K562 (cell line): Measurements from ENCODE around the gene TMEM168. TPM values are rescaled to one million over a fixed set of nuclear protein-coding genes. Genes with fewer than 3 reads are reported as not detected.

Experiments
- ATAC-seq: fragments of 200-7000 bp; cut with Tn5 transposase; 3 replicates; pipeline ENCODE4 v1.9.1; 2020; ENCODE audit warnings: moderate library complexity
- BruUV-seq: library from RNA; stranded (reverse); fragments of 400-500 nt; replicated peaks from 2 replicates; lab custom pipeline; 2021; lab: Mats Ljungman, UMichigan
- CTCF ChIA-PET: fragments of 300-600 bp; formaldehyde crosslinking; extraction: SDS; loops from one replicate; lab custom pipeline; 2021; ENCODE audit warnings: low intra/inter-chr PET ratio; lab: Yijun Ruan, JAX
- POLR2A ChIA-PET: fragments of 300-600, 350-650 bp; sonication (Branson Sonifier 250); formaldehyde crosslinking; extraction: SDS; loops from one replicate; lab custom pipeline; 2021; ENCODE audit warnings: antibody characterized with exemption, inconsistent platforms; lab: Yijun Ruan, JAX
- DNase-seq, 4 experiments: peaks; one replicate each; pipeline versions ENCODE4 v3.0.0 to v3.0.0-alpha.2; 2011 to 2018; ENCODE audit warnings: low spot score in 3 of 4, mixed read lengths in 3 of 4; ENCODE audit errors: extremely low read depth in 1 of 4
- FAIRE-seq: peaks from 2 replicates; lab custom pipeline; 2011; peaks lifted over from hg19 to GRCh38; lab: Jason Lieb, UNC
- H2AFZ ChIP-seq: 2 replicates; pipeline ENCODE4 v1.6.0; 2011; ENCODE audit warnings: low read depth, low read length, control low read depth, inconsistent platforms
- H3K27ac ChIP-seq: fragments of 200-600 bp; 3 replicates; pipeline ENCODE4 v1.8.0; 2011; ENCODE audit warnings: low read depth, mild to moderate bottlenecking, control low read depth, inconsistent platforms, low read length, moderate library complexity, mixed read lengths; ENCODE audit errors: extremely low read depth
- H3K27me3 ChIP-seq, 2 experiments: fragments of 300-600 bp in 1 of 2; 2 replicates in 1 of 2; 3 replicates in 1 of 2; pipeline versions ENCODE4 v1.6.0 to v1.8.0; 2011; ENCODE audit warnings: inconsistent platforms in 2 of 2, low read length in 2 of 2, mild to moderate bottlenecking in 1 of 2, mixed read lengths in 1 of 2, moderate library complexity in 1 of 2; ENCODE audit not compliant: control insufficient read depth in 2 of 2, insufficient read depth in 2 of 2
- H3K36me3 ChIP-seq: fragments of 300-600 bp; 3 replicates; pipeline ENCODE4 v1.8.0; 2011; ENCODE audit warnings: mild to moderate bottlenecking, low read length, inconsistent platforms; ENCODE audit not compliant: control insufficient read depth, insufficient read depth
- H3K4me1 ChIP-seq, 2 experiments: fragments of 200-600 bp in 1 of 2; replicated peaks in 1 of 2; 2 replicates in 1 of 2; 3 replicates in 1 of 2; pipeline versions ENCODE4 v1.5.1 to v1.8.0; 2011; ENCODE audit warnings: inconsistent platforms in 2 of 2, low read length in 2 of 2, mild to moderate bottlenecking in 1 of 2, mixed read lengths in 1 of 2, moderate library complexity in 1 of 2; ENCODE audit not compliant: control insufficient read depth in 2 of 2, insufficient read depth in 2 of 2
- H3K4me2 ChIP-seq: 2 replicates; pipeline ENCODE4 v1.6.1; 2011; ENCODE audit warnings: low read length, control low read depth, inconsistent platforms, mixed read lengths; ENCODE audit not compliant: insufficient read depth
- H3K4me3 ChIP-seq: fragments of 200-600 bp; sonication (generic), shearing (Covaris generic); 2 replicates; pipeline ENCODE4 v1.5.1; 2016; ENCODE audit warnings: control low read depth, inconsistent platforms
- H3K79me2 ChIP-seq: fragments of 200-600 bp; 3 replicates; pipeline ENCODE4 v1.8.0; 2011; ENCODE audit warnings: low read length, inconsistent platforms; ENCODE audit not compliant: control insufficient read depth, insufficient read depth
- H3K9ac ChIP-seq, 2 experiments: 2 replicates each; pipeline versions ENCODE4 v1.6.0 to v1.6.1; 2011; ENCODE audit warnings: low read depth in 2 of 2, low read length in 2 of 2, control low read depth in 1 of 2, inconsistent platforms in 1 of 2, mild to moderate bottlenecking in 1 of 2, mixed read lengths in 1 of 2; ENCODE audit not compliant: insufficient read depth in 1 of 2
- H3K9me1 ChIP-seq: one replicate; pipeline ENCODE4 v1.6.0; 2011; ENCODE audit warnings: inconsistent platforms, mild to moderate bottlenecking, low read length, moderate library complexity; ENCODE audit not compliant: control insufficient read depth, insufficient read depth
- H3K9me3 ChIP-seq: replicated peaks from 2 replicates; pipeline ENCODE4 v1.5.1; 2011; ENCODE audit warnings: low read depth, low read length, inconsistent platforms; ENCODE audit not compliant: control insufficient read depth, insufficient read depth
- H4K20me1 ChIP-seq: replicated peaks from 2 replicates; pipeline ENCODE4 v1.6.1; 2011; ENCODE audit warnings: low read length, inconsistent platforms, mixed read lengths; ENCODE audit not compliant: control insufficient read depth, insufficient read depth
- CBX3 ChIP-seq, 2 experiments: IDR thresholded peaks; 1 replicate in 1 of 2; 2 replicates in 1 of 2; pipeline ENCODE4 v1.6.1; 2012; ENCODE audit warnings: inconsistent platforms in 2 of 2, low read length in 2 of 2, borderline replicate concordance in 1 of 2, control low read depth in 1 of 2
- CC2D1A ChIP-seq: fragments of 450-650 bp; IDR thresholded peaks from 2 replicates; pipeline ENCODE4 v1.6.1; 2017; ENCODE audit warnings: mild to moderate bottlenecking
- GATAD2B ChIP-seq: fragments of 450-650 bp; IDR thresholded peaks from 2 replicates; pipeline ENCODE4 v1.6.1; 2017; ENCODE audit warnings: mild to moderate bottlenecking, borderline replicate concordance
- HIVEP1 ChIP-seq: fragments of 250-450 bp; sonication (Bioruptor Pico); IDR thresholded peaks from 2 replicates; pipeline ENCODE4 v1.4.0; 2020; ENCODE audit warnings: mild to moderate bottlenecking
- POLR2AphosphoS5 ChIP-seq: IDR thresholded peaks from 2 replicates; pipeline ENCODE4 v1.6.1; 2011; ENCODE audit warnings: mild to moderate bottlenecking, low read depth, low read length, moderate library complexity; ENCODE audit not compliant: control insufficient read depth, insufficient read depth
- SREBF2 ChIP-seq: sonication (generic); formaldehyde crosslinking; IDR thresholded peaks from 2 replicates; pipeline ENCODE4 v1.4.0; 2020; ENCODE audit warnings: mild to moderate bottlenecking, missing genetic modification reagents
- XRCC4 ChIP-seq: IDR thresholded peaks from one replicate; pipeline ENCODE4 v1.6.1; 2011; ENCODE audit not compliant: insufficient read depth, insufficient read length; ENCODE audit errors: extremely low read depth
- in situ Hi-C: fragments of 300-500 bp; cut with MboI; formaldehyde crosslinking; loops from 4 replicates; pipeline ENCODE4 v1.15.0; 2018; ENCODE audit warnings: inconsistent platforms, mixed read lengths
- intact Hi-C: fragments of 100-400 bp; cut with micrococcal nuclease; formaldehyde crosslinking; loops from 2 replicates; pipeline ENCODE4 v1.14.2; 2022
- polyA plus RNA-seq, 8 experiments: library from polyadenylated mRNA; depleted of rRNA in 4 of 8; stranded (reverse) in 5 of 8; unstranded in 3 of 8; fragments of >200 nt; fragmentation: Nextera tagmentation in 2 of 8; fragmentation: Illumina TruSeq in 1 of 8; extraction: Ambion mirVana in 2 of 8; extraction: Trizol in 1 of 8; gene quantifications; 2 replicates each; pipeline versions ENCODE4 v1.2.1 to v1.2.3, GENCODE V29; 2011 to 2014; ENCODE audit warnings: inconsistent platforms in 1 of 8, missing spikeins in 1 of 8
- total RNA-seq, 7 experiments: library from RNA; depleted of rRNA in 6 of 7; stranded (reverse); fragments of >200 nt in 6 of 7; fragmentation: Illumina TruSeq in 2 of 7; extraction: Trizol in 2 of 7; gene quantifications; 2 replicates each; pipeline versions ENCODE4 v1.2.1 to v1.2.3, GENCODE V29; 2011 to 2021; ENCODE audit warnings: low replicate concordance in 1 of 7
- TF ChIP-seq, protein P1 (sequence below): fragments of 250-450 bp; sonication (Bioruptor Pico); IDR thresholded peaks from 2 replicates; pipeline ENCODE4 v1.8.0; 2021; ENCODE audit warnings: borderline replicate concordance, mild to moderate bottlenecking, moderate library complexity; ENCODE audit not compliant: poor library complexity, severe bottlenecking
- TF ChIP-seq, protein P2 (sequence below): fragments of 450-650 bp; formaldehyde crosslinking; IDR thresholded peaks from 2 replicates; pipeline ENCODE4 v1.4.0; 2020; ENCODE audit warnings: mild to moderate bottlenecking, moderate library complexity
- TF ChIP-seq, protein P3 (sequence below): IDR thresholded peaks from 2 replicates; pipeline ENCODE4 v1.6.1; 2011; ENCODE audit warnings: borderline replicate concordance, low read depth, mild to moderate bottlenecking, moderate library complexity, low read length; ENCODE audit not compliant: insufficient read depth, poor library complexity, severe bottlenecking
- TF ChIP-seq, protein P4 (sequence below): IDR thresholded peaks from 3 replicates; pipeline ENCODE4 v1.6.1; 2011; ENCODE audit warnings: borderline replicate concordance, mild to moderate bottlenecking; ENCODE audit not compliant: insufficient read length, insufficient read depth

The TMEM168 gene
- total and polyA plus RNA-seq, 9 of the 15 experiments (the other 6 are each of a cell fraction or from before 2014, with no cell fraction given) = 19.7 to 50.7 (median 25.4) TPM

DNA sequence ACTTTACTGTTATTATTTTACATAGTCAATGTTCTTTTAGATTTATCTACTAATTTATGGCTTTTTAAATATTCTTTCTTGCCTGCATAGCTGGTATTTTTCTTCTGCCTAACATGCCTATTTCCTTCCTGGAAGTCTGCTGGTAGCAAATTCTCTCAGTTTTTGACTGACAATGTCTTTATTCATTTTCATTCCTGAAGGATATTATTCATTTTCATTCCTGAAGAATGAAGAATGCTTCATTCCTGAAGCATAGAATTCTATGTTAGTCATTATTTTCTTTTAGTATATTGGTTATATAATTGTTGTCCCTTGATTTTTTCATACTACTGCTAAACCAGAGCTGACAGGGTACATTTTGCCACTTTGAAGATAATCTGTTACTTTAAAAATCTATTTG lies 41.8 kb downstream of the TMEM168 start:
- H3K27ac ChIP-seq = no peak overlapping the region
- H3K36me3 ChIP-seq = no peaks in the 10 kb centered on the region
- no peak overlapping the region for H2AFZ ChIP-seq
- CTCF ChIA-PET = no interaction called here
- no peaks in the 10 kb centered on the region for H3K9me3 ChIP-seq
- no peak for ATAC-seq
- no peak for DNase-seq
- H3K79me2 ChIP-seq = no peaks in the 10 kb centered on the region
- no peak for FAIRE-seq
- intact Hi-C loops = no loop called here
- H4K20me1 ChIP-seq = no peaks in the 10 kb centered on the region
- POLR2A ChIA-PET = no interaction called here
- in situ Hi-C loops = no loop called here
- H3K4me3 ChIP-seq = no peak overlapping the region
- H3K9me1 ChIP-seq = no peaks in the 10 kb centered on the region
- no TSS peak for BruUV-seq
- H3K27me3 ChIP-seq = no peaks in the 10 kb centered on the region
- no peak overlapping the region for H3K4me2 ChIP-seq
- no peak for TF ChIP-seq POLR2AphosphoS5
- no peak for TF ChIP-seq SREBF2
- TF ChIP-seq XRCC4 = no peak
- no peak for TF ChIP-seq CBX3 (IDR thresholded peaks at IDR 0.05; ENCODE audit: borderline replicate concordance in 1 of 2, low read length in 2 of 2)
- TF ChIP-seq, protein P1, sequence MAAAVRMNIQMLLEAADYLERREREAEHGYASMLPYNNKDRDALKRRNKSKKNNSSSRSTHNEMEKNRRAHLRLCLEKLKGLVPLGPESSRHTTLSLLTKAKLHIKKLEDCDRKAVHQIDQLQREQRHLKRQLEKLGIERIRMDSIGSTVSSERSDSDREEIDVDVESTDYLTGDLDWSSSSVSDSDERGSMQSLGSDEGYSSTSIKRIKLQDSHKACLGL (CRISPR knock-in tag) = no peak
- no peak for TF ChIP-seq GATAD2B
- TF ChIP-seq, protein P2, sequence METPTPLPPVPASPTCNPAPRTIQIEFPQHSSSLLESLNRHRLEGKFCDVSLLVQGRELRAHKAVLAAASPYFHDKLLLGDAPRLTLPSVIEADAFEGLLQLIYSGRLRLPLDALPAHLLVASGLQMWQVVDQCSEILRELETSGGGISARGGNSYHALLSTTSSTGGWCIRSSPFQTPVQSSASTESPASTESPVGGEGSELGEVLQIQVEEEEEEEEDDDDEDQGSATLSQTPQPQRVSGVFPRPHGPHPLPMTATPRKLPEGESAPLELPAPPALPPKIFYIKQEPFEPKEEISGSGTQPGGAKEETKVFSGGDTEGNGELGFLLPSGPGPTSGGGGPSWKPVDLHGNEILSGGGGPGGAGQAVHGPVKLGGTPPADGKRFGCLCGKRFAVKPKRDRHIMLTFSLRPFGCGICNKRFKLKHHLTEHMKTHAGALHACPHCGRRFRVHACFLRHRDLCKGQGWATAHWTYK (CRISPR knock-in tag) = no peak
- no peak for TF ChIP-seq HIVEP1 (CRISPR knock-in tag)
- TF ChIP-seq, protein P3, sequence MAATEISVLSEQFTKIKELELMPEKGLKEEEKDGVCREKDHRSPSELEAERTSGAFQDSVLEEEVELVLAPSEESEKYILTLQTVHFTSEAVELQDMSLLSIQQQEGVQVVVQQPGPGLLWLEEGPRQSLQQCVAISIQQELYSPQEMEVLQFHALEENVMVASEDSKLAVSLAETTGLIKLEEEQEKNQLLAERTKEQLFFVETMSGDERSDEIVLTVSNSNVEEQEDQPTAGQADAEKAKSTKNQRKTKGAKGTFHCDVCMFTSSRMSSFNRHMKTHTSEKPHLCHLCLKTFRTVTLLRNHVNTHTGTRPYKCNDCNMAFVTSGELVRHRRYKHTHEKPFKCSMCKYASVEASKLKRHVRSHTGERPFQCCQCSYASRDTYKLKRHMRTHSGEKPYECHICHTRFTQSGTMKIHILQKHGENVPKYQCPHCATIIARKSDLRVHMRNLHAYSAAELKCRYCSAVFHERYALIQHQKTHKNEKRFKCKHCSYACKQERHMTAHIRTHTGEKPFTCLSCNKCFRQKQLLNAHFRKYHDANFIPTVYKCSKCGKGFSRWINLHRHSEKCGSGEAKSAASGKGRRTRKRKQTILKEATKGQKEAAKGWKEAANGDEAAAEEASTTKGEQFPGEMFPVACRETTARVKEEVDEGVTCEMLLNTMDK = no peak
- TF ChIP-seq CC2D1A = no peak
- TF ChIP-seq, protein P4, sequence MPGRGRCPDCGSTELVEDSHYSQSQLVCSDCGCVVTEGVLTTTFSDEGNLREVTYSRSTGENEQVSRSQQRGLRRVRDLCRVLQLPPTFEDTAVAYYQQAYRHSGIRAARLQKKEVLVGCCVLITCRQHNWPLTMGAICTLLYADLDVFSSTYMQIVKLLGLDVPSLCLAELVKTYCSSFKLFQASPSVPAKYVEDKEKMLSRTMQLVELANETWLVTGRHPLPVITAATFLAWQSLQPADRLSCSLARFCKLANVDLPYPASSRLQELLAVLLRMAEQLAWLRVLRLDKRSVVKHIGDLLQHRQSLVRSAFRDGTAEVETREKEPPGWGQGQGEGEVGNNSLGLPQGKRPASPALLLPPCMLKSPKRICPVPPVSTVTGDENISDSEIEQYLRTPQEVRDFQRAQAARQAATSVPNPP = no peak
- TF ChIP-seq, all 486 proteins: peak for 0
- Histone ChIP-seq H3K9ac (no peak overlapping the region), H3K4me1 (no peaks in the 10 kb centered on the region)
